ENCODE results near the gene REG3G.

Gene REG3G

GRCh38 chr2:78993518-78994148, 31.9 kb upstream of the REG3G start:
- H4K91ac ChIP-seq (ENCODE audit: low read length): no peak overlapping the region
- H2BK12ac ChIP-seq (ENCODE audit: low read length in 2 of 2): no peak overlapping the region
- WGBS: 35% methylated on average over 25 of the region's 25 CpGs
- H3K27ac ChIP-seq (ENCODE audit: low read length, poor library complexity, severe bottlenecking): no peak overlapping the region
- no peak overlapping the region for H2AFZ ChIP-seq (ENCODE audit: low read depth, low read length)
- no peak overlapping the region for H2BK5ac ChIP-seq (ENCODE audit: low read depth, low read length, poor library complexity, severe bottlenecking)
- H3K9ac ChIP-seq (ENCODE audit: low read length): no peak overlapping the region
- no peaks in the 10 kb centered on the region for H3K36me3 ChIP-seq (ENCODE audit: control insufficient read depth in 1 of 2, insufficient read depth in 2 of 2, low read depth in 1 of 2, low read length in 2 of 2)
- no peaks in the 10 kb centered on the region for H3K79me1 ChIP-seq (replicated peaks; ENCODE audit: low read length, poor library complexity, severe bottlenecking)
- H3K4ac ChIP-seq (ENCODE audit: low read depth in 1 of 2, low read length in 2 of 2): no peak overlapping the region
- H3K27me3 ChIP-seq (ENCODE audit: control insufficient read depth in 1 of 2, insufficient read depth in 1 of 2, low read length in 2 of 2): peaks cover 24 to 29% of the 10 kb centered on the region in 2 experiments
- no peak overlapping the region for H3K4me2 ChIP-seq (ENCODE audit: low read length, poor library complexity, severe bottlenecking)
- no peak for DNase-seq
- H4K8ac ChIP-seq (ENCODE audit: low read length): no peak overlapping the region
- H3K9me3 ChIP-seq (ENCODE audit: control insufficient read depth, low read length): no peaks in the 10 kb centered on the region
- no peak overlapping the region for H2AK5ac ChIP-seq (ENCODE audit: low read length, severe bottlenecking)
- H3K18ac ChIP-seq (ENCODE audit: low read depth in 1 of 2, low read length in 2 of 2): no peak overlapping the region
- no peak overlapping the region for H3K4me3 ChIP-seq (ENCODE audit: insufficient read depth in 1 of 2, low read depth in 1 of 2, low read length in 2 of 2)
- H2BK15ac ChIP-seq (ENCODE audit: low read depth, poor library complexity, severe bottlenecking): no peak overlapping the region
- no peak overlapping the region for H3K14ac ChIP-seq (ENCODE audit: low read length in 2 of 2)
- H2BK120ac ChIP-seq (ENCODE audit: low read depth, low read length): no peak overlapping the region
- peaks cover 2% of the 10 kb centered on the region for H3K4me1 ChIP-seq (ENCODE audit: control insufficient read depth, insufficient read depth, low read depth, low read length)
- H3K23ac ChIP-seq (ENCODE audit: low read length in 2 of 2): no peak overlapping the region

GRCh38 chr2:78994789-78995188, 30.7 kb upstream of the REG3G start:
- no peak overlapping the region for H3K4me2 ChIP-seq (ENCODE audit: low read length, poor library complexity, severe bottlenecking)
- peaks cover 2% of the 10 kb centered on the region for H3K4me1 ChIP-seq (ENCODE audit: control insufficient read depth, insufficient read depth, low read depth, low read length)

GRCh38 chr2:78999406-78999805, 26.1 kb upstream of the REG3G start:
- Histone ChIP-seq H3K27ac (ENCODE audit: low read length, poor library complexity, severe bottlenecking) (no peak overlapping the region), H3K18ac (ENCODE audit: low read depth in 1 of 2, low read length in 2 of 2) (no peak overlapping the region), H3K4ac (ENCODE audit: low read depth in 1 of 2, low read length in 2 of 2) (no peak overlapping the region), H3K4me2 (ENCODE audit: low read length, poor library complexity, severe bottlenecking) (no peak overlapping the region), H4K8ac (ENCODE audit: low read length) (no peak overlapping the region), H3K36me3 (ENCODE audit: control insufficient read depth in 1 of 2, insufficient read depth in 2 of 2, low read depth in 1 of 2, low read length in 2 of 2) (no peaks in the 10 kb centered on the region), H2BK12ac (ENCODE audit: low read length in 2 of 2) (no peak overlapping the region), H3K9me3 (ENCODE audit: control insufficient read depth, low read length) (no peaks in the 10 kb centered on the region), H2BK120ac (ENCODE audit: low read depth, low read length) (no peak overlapping the region), H3K23ac (ENCODE audit: low read length in 2 of 2) (no peak overlapping the region), H3K4me1 (ENCODE audit: control insufficient read depth, insufficient read depth, low read depth, low read length) (no peaks in the 10 kb centered on the region), H3K4me3 (ENCODE audit: insufficient read depth in 1 of 2, low read depth in 1 of 2, low read length in 2 of 2) (no peak overlapping the region), H2BK15ac (ENCODE audit: low read depth, poor library complexity, severe bottlenecking) (no peak overlapping the region), H2AK5ac (ENCODE audit: low read length, severe bottlenecking) (no peak overlapping the region), H3K27me3 (ENCODE audit: control insufficient read depth in 1 of 2, insufficient read depth in 1 of 2, low read length in 2 of 2) (peaks cover 5 to 6% of the 10 kb centered on the region in 2 experiments), H4K91ac (ENCODE audit: low read length) (no peak overlapping the region), H3K79me1 (replicated peaks; ENCODE audit: low read length, poor library complexity, severe bottlenecking) (no peaks in the 10 kb centered on the region), H3K14ac (ENCODE audit: low read length in 2 of 2) (no peak overlapping the region), H2BK5ac (ENCODE audit: low read depth, low read length, poor library complexity, severe bottlenecking) (no peak overlapping the region), H3K9ac (ENCODE audit: low read length) (no peak overlapping the region), H2AFZ (ENCODE audit: low read depth, low read length) (no peak overlapping the region)
- 50% methylated on average over 2 of the region's 3 CpGs for WGBS
- DNase-seq: peak; percentile 23

More at GRCh38 chr2:78994789-78995188, 30.7 kb upstream of the REG3G start:
- Histone ChIP-seq H3K4ac (ENCODE audit: low read depth in 1 of 2, low read length in 2 of 2) (no peak overlapping the region), H3K14ac (ENCODE audit: low read length in 2 of 2) (no peak overlapping the region), H2AK5ac (ENCODE audit: low read length, severe bottlenecking) (no peak overlapping the region), H3K79me1 (replicated peaks; ENCODE audit: low read length, poor library complexity, severe bottlenecking) (no peaks in the 10 kb centered on the region), H4K8ac (ENCODE audit: low read length) (no peak overlapping the region), H2BK15ac (ENCODE audit: low read depth, poor library complexity, severe bottlenecking) (no peak overlapping the region), H3K27ac (ENCODE audit: low read length, poor library complexity, severe bottlenecking) (no peak overlapping the region), H2BK12ac (ENCODE audit: low read length in 2 of 2) (no peak overlapping the region), H3K27me3 (ENCODE audit: control insufficient read depth in 1 of 2, insufficient read depth in 1 of 2, low read length in 2 of 2) (peaks cover 24 to 29% of the 10 kb centered on the region in 2 experiments), H2AFZ (ENCODE audit: low read depth, low read length) (no peak overlapping the region), H4K91ac (ENCODE audit: low read length) (no peak overlapping the region), H3K36me3 (ENCODE audit: control insufficient read depth in 1 of 2, insufficient read depth in 2 of 2, low read depth in 1 of 2, low read length in 2 of 2) (no peaks in the 10 kb centered on the region), H2BK5ac (ENCODE audit: low read depth, low read length, poor library complexity, severe bottlenecking) (no peak overlapping the region), H3K9me3 (ENCODE audit: control insufficient read depth, low read length) (no peaks in the 10 kb centered on the region), H3K23ac (ENCODE audit: low read length in 2 of 2) (no peak overlapping the region), H3K4me3 (ENCODE audit: insufficient read depth in 1 of 2, low read depth in 1 of 2, low read length in 2 of 2) (no peak overlapping the region), H3K18ac (ENCODE audit: low read depth in 1 of 2, low read length in 2 of 2) (no peak overlapping the region), H2BK120ac (ENCODE audit: low read depth, low read length) (no peak overlapping the region), H3K9ac (ENCODE audit: low read length) (no peak overlapping the region)
- 58% methylated on average over 1 of the region's 1 CpG for WGBS
- no peak for DNase-seq

GRCh38 chr2:79000008-79000576, 25.4 kb upstream of the REG3G start:
- H3K18ac ChIP-seq (ENCODE audit: low read depth in 1 of 2, low read length in 2 of 2): no peak overlapping the region
- H3K9me3 ChIP-seq (ENCODE audit: control insufficient read depth, low read length): no peaks in the 10 kb centered on the region
- no peak overlapping the region for H3K4ac ChIP-seq (ENCODE audit: low read depth in 1 of 2, low read length in 2 of 2)
- H3K14ac ChIP-seq (ENCODE audit: low read length in 2 of 2): no peak overlapping the region
- H3K79me1 ChIP-seq (replicated peaks; ENCODE audit: low read length, poor library complexity, severe bottlenecking): no peaks in the 10 kb centered on the region
- H3K4me1 ChIP-seq (ENCODE audit: control insufficient read depth, insufficient read depth, low read depth, low read length): no peaks in the 10 kb centered on the region
- H2AK5ac ChIP-seq (ENCODE audit: low read length, severe bottlenecking): no peak overlapping the region
- H3K27me3 ChIP-seq (ENCODE audit: control insufficient read depth in 1 of 2, insufficient read depth in 1 of 2, low read length in 2 of 2): no peaks in the 10 kb centered on the region
- no peak overlapping the region for H4K91ac ChIP-seq (ENCODE audit: low read length)
- WGBS: 60% methylated on average over 4 of the region's 4 CpGs
- no peak overlapping the region for H3K27ac ChIP-seq (ENCODE audit: low read length, poor library complexity, severe bottlenecking)
- H3K4me3 ChIP-seq (ENCODE audit: insufficient read depth in 1 of 2, low read depth in 1 of 2, low read length in 2 of 2): no peak overlapping the region
- no peak overlapping the region for H3K23ac ChIP-seq (ENCODE audit: low read length in 2 of 2)
- H2BK12ac ChIP-seq (ENCODE audit: low read length in 2 of 2): no peak overlapping the region
- no peak overlapping the region for H2BK5ac ChIP-seq (ENCODE audit: low read depth, low read length, poor library complexity, severe bottlenecking)
- H4K8ac ChIP-seq (ENCODE audit: low read length): no peak overlapping the region
- DNase-seq: no peak
- no peak overlapping the region for H2BK120ac ChIP-seq (ENCODE audit: low read depth, low read length)
- no peak overlapping the region for H2BK15ac ChIP-seq (ENCODE audit: low read depth, poor library complexity, severe bottlenecking)
- H3K36me3 ChIP-seq (ENCODE audit: control insufficient read depth in 1 of 2, insufficient read depth in 2 of 2, low read depth in 1 of 2, low read length in 2 of 2): no peaks in the 10 kb centered on the region
- no peak overlapping the region for H2AFZ ChIP-seq (ENCODE audit: low read depth, low read length)
- no peak overlapping the region for H3K9ac ChIP-seq (ENCODE audit: low read length)
- no peak overlapping the region for H3K4me2 ChIP-seq (ENCODE audit: low read length, poor library complexity, severe bottlenecking)
